Activated CD8-positive, alpha-beta T cell treated with anti-CD3 and anti-CD28 coated beads for 36 hours (primary cell): Measurements from ENCODE around the gene SHOX. TPM values are rescaled to one million over a fixed set of nuclear protein-coding genes. Genes with fewer than 3 reads are reported as not detected.
"Not testable (repeated sequence)": the region's sequence is repeated elsewhere in the genome, so short reads cannot be mapped to it uniquely, and the experiment has no call there.

Experiments
- ATAC-seq: fragments of 200-7000 bp; cut with Tn5 transposase; one replicate; pipeline ENCODE4 v1.10.0; 2021; ENCODE audit warnings: mild to moderate bottlenecking, moderate library complexity
- CTCF ChIA-PET: fragments of 350-600 bp; sonication (Branson Sonifier 250); formaldehyde crosslinking; loops from one replicate; lab custom pipeline; 2021; ENCODE audit warnings: antibody characterized with exemption; lab: Charles Lee
- POLR2A ChIA-PET: fragments of 350-600 bp; sonication (Branson Sonifier 250); formaldehyde crosslinking; loops from one replicate; lab custom pipeline; 2021; ENCODE audit warnings: antibody characterized with exemption; lab: Charles Lee
- DNase-seq: peaks from one replicate; pipeline ENCODE4 v3.0.0-alpha.2; 2020
- H3K27ac Mint-ChIP-seq: one replicate; pipeline ENCODE4 v1.8.0; 2021; ENCODE audit warnings: mild to moderate bottlenecking, mixed read lengths
- H3K27me3 Mint-ChIP-seq: one replicate; pipeline ENCODE4 v1.8.0; 2021; ENCODE audit warnings: mixed read lengths
- H3K36me3 Mint-ChIP-seq: one replicate; pipeline ENCODE4 v1.8.0; 2021; ENCODE audit warnings: low read depth, mixed read lengths
- H3K4me1 Mint-ChIP-seq: one replicate; pipeline ENCODE4 v1.8.0; 2021; ENCODE audit warnings: low read depth, mixed read lengths
- H3K4me3 Mint-ChIP-seq: one replicate; pipeline ENCODE4 v1.8.0; 2021; ENCODE audit warnings: mild to moderate bottlenecking, moderate library complexity, mixed read lengths
- H3K9me3 Mint-ChIP-seq: one replicate; pipeline ENCODE4 v1.8.0; 2021; ENCODE audit warnings: mixed read lengths
- CTCF ChIP-seq: fragments of 200-600 bp; IDR thresholded peaks from one replicate; pipeline ENCODE4 v1.8.0; 2022; ENCODE audit warnings: antibody characterized with exemption, mild to moderate bottlenecking
- intact Hi-C: fragments of 100-400 bp; cut with micrococcal nuclease; formaldehyde crosslinking; loops from one replicate; pipeline ENCODE4 v1.10.0; 2022
- total RNA-seq, 2 experiments: library from RNA; stranded (reverse); gene quantifications; one replicate each; pipeline ENCODE4 v1.2.3, GENCODE V29; 2021

SHOX gene
- total RNA-seq, 2 experiments from 2014 or later: not detected

- H3K36me3 Mint-ChIP-seq: no peaks in the 10 kb centered on the region
- intact Hi-C loops: no loop called here
- peaks cover 9% of the 10 kb centered on the region for H3K4me1 Mint-ChIP-seq
- no peaks in the 10 kb centered on the region for H3K9me3 Mint-ChIP-seq
- ChIA-PET CTCF (no interaction called here), POLR2A (no interaction called here)
- H3K27me3 Mint-ChIP-seq: peaks cover 53% of the 10 kb centered on the region
- no peak overlapping the region for H3K27ac Mint-ChIP-seq
- H3K4me3 Mint-ChIP-seq: no peak overlapping the region
- no peak for DNase-seq
- TF ChIP-seq CTCF: no peak
- no peak for ATAC-seq
These were observed 6.8 kb upstream of the SHOX start for GRCh38 chrX:623599-624315.

- ChIA-PET CTCF (no interaction called here), POLR2A (no interaction called here)
- H3K4me3 Mint-ChIP-seq: no peak overlapping the region
- intact Hi-C loops: no loop called here
- H3K36me3 Mint-ChIP-seq: no peaks in the 10 kb centered on the region
- ATAC-seq (no peak), DNase-seq (no peak)
- H3K9me3 Mint-ChIP-seq: no peaks in the 10 kb centered on the region
- TF ChIP-seq CTCF: no peak
- no peak overlapping the region for H3K27ac Mint-ChIP-seq
- peaks cover 9% of the 10 kb centered on the region for H3K4me1 Mint-ChIP-seq
- peaks cover 61% of the 10 kb centered on the region for H3K27me3 Mint-ChIP-seq
These were observed 5.4 kb upstream of the SHOX start for GRCh38 chrX:625137-625691.

- intact Hi-C loops, H3K4me3 Mint-ChIP-seq, POLR2A ChIA-PET, H3K36me3 Mint-ChIP-seq, H3K27ac Mint-ChIP-seq, CTCF ChIA-PET, H3K9me3 Mint-ChIP-seq, ATAC-seq, H3K4me1 Mint-ChIP-seq, DNase-seq: not testable (repeated sequence)
- H3K27me3 Mint-ChIP-seq: peaks cover 60% of the 10 kb centered on the region
These were observed 4.5 kb upstream of the SHOX start for GRCh38 chrX:626047-626446.

GRCh38 chrX:626745-627509 lies 3.7 kb upstream of the SHOX start:
- ATAC-seq: no peak
- no peaks in the 10 kb centered on the region for H3K36me3 Mint-ChIP-seq

GRCh38 chrX:627510-627981 lies 3.0 kb upstream of the SHOX start:
- Mint-ChIP-seq H3K27me3 (peaks cover 65% of the 10 kb centered on the region), H3K27ac (no peak overlapping the region), H3K4me3 (no peak overlapping the region), H3K9me3 (no peaks in the 10 kb centered on the region), H3K4me1 (peaks cover 10% of the 10 kb centered on the region), H3K36me3 (no peaks in the 10 kb centered on the region)
- no peak for DNase-seq
- ATAC-seq: no peak
- POLR2A ChIA-PET: no interaction called here
- no peak for TF ChIP-seq CTCF
- CTCF ChIA-PET: no interaction called here
- intact Hi-C loops: no loop called here

More at GRCh38 chrX:626745-627509, 3.7 kb upstream of the SHOX start:
- no peaks in the 10 kb centered on the region for H3K9me3 Mint-ChIP-seq
- TF ChIP-seq CTCF: no peak
- no peak overlapping the region for H3K4me3 Mint-ChIP-seq
- ChIA-PET POLR2A (no interaction called here), CTCF (no interaction called here)
- no peak for DNase-seq
- H3K4me1 Mint-ChIP-seq: peaks cover 9% of the 10 kb centered on the region
- no peak overlapping the region for H3K27ac Mint-ChIP-seq
- intact Hi-C loops: no loop called here
- peaks cover 64% of the 10 kb centered on the region for H3K27me3 Mint-ChIP-seq
